Measurements from ENCODE around the gene ECM1. TPM values are rescaled to one million over a fixed set of nuclear protein-coding genes. Genes with fewer than 3 reads are reported as not detected.

The ECM1 gene
- total and polyA plus RNA-seq, 2 of the 8 experiments (the other 6 are each of a cell fraction or from before 2014, with no cell fraction given): 0.95 to 0.98 TPM

DNA sequence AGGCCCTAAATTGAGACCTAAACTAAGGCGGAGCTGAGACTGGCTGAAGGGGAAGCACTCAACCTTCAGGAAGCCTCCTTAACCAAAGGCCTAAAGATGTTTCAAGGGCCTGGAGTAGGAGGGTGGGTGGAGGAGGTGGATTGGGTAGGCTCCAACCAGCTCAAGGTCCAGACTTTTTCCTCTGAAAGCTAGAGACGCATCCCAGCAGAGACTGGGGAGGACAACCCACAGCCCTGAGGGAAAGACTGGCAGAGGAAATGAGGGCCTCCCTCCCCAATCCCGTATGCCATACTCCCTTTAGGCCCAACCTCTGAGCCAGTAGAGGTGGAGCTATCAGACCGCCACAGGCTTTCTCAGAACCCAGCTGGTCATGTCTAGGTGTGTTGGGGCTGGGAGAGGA, 1.1 kb downstream of the ECM1 start (continued):
- TF ChIP-seq, protein P1, sequence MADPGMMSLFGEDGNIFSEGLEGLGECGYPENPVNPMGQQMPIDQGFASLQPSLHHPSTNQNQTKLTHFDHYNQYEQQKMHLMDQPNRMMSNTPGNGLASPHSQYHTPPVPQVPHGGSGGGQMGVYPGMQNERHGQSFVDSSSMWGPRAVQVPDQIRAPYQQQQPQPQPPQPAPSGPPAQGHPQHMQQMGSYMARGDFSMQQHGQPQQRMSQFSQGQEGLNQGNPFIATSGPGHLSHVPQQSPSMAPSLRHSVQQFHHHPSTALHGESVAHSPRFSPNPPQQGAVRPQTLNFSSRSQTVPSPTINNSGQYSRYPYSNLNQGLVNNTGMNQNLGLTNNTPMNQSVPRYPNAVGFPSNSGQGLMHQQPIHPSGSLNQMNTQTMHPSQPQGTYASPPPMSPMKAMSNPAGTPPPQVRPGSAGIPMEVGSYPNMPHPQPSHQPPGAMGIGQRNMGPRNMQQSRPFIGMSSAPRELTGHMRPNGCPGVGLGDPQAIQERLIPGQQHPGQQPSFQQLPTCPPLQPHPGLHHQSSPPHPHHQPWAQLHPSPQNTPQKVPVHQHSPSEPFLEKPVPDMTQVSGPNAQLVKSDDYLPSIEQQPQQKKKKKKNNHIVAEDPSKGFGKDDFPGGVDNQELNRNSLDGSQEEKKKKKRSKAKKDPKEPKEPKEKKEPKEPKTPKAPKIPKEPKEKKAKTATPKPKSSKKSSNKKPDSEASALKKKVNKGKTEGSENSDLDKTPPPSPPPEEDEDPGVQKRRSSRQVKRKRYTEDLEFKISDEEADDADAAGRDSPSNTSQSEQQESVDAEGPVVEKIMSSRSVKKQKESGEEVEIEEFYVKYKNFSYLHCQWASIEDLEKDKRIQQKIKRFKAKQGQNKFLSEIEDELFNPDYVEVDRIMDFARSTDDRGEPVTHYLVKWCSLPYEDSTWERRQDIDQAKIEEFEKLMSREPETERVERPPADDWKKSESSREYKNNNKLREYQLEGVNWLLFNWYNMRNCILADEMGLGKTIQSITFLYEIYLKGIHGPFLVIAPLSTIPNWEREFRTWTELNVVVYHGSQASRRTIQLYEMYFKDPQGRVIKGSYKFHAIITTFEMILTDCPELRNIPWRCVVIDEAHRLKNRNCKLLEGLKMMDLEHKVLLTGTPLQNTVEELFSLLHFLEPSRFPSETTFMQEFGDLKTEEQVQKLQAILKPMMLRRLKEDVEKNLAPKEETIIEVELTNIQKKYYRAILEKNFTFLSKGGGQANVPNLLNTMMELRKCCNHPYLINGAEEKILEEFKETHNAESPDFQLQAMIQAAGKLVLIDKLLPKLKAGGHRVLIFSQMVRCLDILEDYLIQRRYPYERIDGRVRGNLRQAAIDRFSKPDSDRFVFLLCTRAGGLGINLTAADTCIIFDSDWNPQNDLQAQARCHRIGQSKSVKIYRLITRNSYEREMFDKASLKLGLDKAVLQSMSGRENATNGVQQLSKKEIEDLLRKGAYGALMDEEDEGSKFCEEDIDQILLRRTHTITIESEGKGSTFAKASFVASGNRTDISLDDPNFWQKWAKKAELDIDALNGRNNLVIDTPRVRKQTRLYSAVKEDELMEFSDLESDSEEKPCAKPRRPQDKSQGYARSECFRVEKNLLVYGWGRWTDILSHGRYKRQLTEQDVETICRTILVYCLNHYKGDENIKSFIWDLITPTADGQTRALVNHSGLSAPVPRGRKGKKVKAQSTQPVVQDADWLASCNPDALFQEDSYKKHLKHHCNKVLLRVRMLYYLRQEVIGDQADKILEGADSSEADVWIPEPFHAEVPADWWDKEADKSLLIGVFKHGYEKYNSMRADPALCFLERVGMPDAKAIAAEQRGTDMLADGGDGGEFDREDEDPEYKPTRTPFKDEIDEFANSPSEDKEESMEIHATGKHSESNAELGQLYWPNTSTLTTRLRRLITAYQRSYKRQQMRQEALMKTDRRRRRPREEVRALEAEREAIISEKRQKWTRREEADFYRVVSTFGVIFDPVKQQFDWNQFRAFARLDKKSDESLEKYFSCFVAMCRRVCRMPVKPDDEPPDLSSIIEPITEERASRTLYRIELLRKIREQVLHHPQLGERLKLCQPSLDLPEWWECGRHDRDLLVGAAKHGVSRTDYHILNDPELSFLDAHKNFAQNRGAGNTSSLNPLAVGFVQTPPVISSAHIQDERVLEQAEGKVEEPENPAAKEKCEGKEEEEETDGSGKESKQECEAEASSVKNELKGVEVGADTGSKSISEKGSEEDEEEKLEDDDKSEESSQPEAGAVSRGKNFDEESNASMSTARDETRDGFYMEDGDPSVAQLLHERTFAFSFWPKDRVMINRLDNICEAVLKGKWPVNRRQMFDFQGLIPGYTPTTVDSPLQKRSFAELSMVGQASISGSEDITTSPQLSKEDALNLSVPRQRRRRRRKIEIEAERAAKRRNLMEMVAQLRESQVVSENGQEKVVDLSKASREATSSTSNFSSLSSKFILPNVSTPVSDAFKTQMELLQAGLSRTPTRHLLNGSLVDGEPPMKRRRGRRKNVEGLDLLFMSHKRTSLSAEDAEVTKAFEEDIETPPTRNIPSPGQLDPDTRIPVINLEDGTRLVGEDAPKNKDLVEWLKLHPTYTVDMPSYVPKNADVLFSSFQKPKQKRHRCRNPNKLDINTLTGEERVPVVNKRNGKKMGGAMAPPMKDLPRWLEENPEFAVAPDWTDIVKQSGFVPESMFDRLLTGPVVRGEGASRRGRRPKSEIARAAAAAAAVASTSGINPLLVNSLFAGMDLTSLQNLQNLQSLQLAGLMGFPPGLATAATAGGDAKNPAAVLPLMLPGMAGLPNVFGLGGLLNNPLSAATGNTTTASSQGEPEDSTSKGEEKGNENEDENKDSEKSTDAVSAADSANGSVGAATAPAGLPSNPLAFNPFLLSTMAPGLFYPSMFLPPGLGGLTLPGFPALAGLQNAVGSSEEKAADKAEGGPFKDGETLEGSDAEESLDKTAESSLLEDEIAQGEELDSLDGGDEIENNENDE (IDR thresholded peaks at IDR 0.05; ENCODE audit: insufficient replicate concordance, low read length): no peak
- TF ChIP-seq KDM1A (IDR thresholded peaks at IDR 0.05; ENCODE audit: borderline replicate concordance, low read length) (no peak), SAP30 (IDR thresholded peaks at IDR 0.05; ENCODE audit: insufficient read depth, insufficient replicate concordance, low read length) (no peak), POLR2A (IDR thresholded peaks at IDR 0.05; ENCODE audit: control extremely low read depth in 1 of 2, low read depth in 2 of 2, low read length in 2 of 2) (no peak), TEAD4 (IDR thresholded peaks at IDR 0.05; ENCODE audit: low read depth, low read length) (no peak), GABPA (IDR thresholded peaks at IDR 0.05; ENCODE audit: borderline replicate concordance, insufficient read depth, low read length) (no peak), NRF1 (IDR thresholded peaks at IDR 0.05; ENCODE audit: low read depth, low read length) (no peak)
- TF ChIP-seq, protein P2, sequence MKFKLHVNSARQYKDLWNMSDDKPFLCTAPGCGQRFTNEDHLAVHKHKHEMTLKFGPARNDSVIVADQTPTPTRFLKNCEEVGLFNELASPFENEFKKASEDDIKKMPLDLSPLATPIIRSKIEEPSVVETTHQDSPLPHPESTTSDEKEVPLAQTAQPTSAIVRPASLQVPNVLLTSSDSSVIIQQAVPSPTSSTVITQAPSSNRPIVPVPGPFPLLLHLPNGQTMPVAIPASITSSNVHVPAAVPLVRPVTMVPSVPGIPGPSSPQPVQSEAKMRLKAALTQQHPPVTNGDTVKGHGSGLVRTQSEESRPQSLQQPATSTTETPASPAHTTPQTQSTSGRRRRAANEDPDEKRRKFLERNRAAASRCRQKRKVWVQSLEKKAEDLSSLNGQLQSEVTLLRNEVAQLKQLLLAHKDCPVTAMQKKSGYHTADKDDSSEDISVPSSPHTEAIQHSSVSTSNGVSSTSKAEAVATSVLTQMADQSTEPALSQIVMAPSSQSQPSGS (IDR thresholded peaks at IDR 0.05; ENCODE audit: low read length): no peak
